Epidermal melanocyte (primary cell): ENCODE results near the gene CPA2.
"Not testable (repeated sequence)": the region's sequence is repeated elsewhere in the genome, so short reads cannot be mapped to it uniquely, and the experiment has no call there.

ENCODE experiments used
- DNase-seq: peaks from one replicate; pipeline ENCODE4 v3.0.0; 2011; ENCODE audit warnings: low spot score; ENCODE audit not compliant: insufficient read length

CPA2 gene

DNA sequence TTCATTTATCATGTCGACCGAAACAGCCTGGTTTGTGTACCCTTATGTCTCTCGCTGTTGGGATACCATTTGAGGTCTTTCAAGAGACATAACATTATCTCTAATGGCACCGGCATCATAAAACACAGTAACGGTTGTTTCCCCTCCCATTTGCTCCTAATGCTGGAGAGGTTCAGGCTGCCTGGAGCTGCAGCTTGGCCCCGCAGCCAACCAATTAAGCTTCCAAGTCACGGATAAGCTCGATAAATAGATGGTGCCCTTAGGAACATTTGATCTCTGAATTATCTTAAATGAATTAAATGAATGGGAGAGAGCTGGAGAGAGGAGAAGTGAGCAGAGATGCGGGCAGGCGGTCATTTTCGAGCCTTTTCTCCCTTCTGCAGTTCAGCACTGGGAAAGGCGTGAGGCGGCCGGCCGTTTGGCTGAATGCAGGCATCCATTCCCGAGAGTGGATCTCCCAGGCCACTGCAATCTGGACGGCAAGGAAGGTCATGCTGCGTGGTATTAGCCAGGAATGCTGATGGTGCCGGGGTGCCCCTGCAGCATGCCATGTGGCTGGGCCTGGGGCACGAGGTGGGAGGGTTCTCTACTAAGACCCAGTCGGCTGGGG is 38.9 kb downstream of the CPA2 start:
- DNase-seq: no peak

DNA sequence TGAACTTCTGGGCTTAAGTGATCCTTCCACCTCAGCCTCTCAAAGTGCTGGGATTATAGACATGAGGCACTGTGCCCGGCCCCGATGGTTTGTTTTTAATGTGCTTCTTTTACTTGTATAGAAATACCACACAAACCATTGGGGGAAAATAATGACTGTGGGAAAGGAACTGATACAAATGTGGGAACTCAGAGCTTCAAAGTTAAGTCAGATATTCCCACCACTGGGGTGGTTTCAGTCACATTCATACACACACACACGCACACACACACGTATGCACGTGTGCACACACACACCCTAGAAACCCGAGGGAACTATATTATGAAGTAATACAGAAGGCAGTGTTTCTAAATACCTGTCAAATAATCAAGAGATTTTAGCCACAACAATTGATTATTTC is 43.3 kb downstream of the CPA2 start:
- no peak for DNase-seq

DNA sequence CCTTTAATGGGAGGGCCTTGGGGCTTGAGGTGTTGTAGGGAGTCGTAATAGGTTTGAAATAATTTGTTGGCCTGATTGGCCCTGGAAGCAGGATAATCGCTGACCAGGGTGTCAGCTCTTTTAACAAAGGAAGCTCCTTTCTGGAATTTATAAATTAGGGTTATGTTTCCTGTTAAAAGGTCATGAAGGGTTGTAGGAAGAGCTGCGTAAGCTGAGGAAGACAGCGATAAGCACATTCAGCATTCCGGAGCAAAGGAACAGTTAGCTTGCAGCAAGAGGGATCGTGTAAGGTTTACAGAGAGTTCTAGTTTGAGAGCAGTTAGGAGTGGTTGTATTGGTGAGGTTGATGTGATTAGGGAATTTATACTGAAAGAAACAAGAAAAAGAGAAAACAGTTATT is 47.6 kb downstream of the CPA2 start:
- DNase-seq: no peak

- DNase-seq: no peak
Measured at GRCh38 chr7:130319541-130319940, 52.9 kb downstream of the CPA2 start.

DNA sequence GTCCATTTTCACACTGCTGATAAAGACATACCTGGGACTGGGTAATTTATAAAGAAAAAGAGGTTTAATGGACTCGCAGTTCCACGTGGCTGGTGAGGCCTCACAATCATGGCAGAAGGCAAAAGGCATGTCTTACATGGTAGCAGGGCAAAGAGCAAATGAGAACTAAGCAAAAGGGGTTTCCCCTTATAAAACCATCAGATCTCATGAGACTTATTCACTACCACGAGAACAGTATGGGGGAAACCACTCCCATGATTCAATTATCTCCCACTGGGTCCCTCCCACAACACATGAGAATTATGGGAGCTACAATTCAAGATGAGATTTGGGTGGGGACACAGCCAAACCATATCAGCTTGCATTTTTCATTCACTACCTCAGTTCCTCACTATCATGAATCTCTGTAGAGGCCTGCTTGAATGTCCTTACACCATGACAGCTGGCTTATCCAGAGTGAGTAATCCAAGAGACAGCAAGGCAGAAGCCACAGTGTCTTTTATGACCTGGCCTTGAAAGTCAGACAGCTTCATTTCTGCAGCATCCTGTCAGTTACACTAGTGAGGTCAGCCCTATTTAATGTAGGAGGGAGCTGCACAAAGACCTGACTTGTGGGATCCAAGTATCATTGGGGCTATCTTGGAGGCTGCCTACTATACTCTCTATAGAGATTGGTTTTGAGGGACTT is 55.0 kb downstream of the CPA2 start:
- not testable (repeated sequence) for DNase-seq

DNA sequence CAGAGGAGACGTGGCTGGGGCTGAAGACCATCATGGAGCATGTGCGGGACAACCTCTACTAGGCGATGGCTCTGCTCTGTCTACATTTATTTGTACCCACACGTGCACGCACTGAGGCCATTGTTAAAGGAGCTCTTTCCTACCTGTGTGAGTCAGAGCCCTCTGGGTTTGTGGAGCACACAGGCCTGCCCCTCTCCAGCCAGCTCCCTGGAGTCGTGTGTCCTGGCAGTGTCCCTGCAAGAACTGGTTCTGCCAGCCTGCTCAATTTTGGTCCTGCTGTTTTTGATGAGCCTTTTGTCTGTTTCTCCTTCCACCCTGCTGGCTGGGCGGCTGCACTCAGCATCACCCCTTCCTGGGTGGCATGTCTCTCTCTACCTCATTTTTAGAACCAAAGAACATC is 56.0 kb downstream of the CPA2 start:
- no peak for DNase-seq

- no peak for DNase-seq
Measured at GRCh38 chr7:130324306-130324943, 57.8 kb downstream of the CPA2 start.

- no peak for DNase-seq
Measured at GRCh38 chr7:130329681-130330080, 63.0 kb downstream of the CPA2 start.

DNA sequence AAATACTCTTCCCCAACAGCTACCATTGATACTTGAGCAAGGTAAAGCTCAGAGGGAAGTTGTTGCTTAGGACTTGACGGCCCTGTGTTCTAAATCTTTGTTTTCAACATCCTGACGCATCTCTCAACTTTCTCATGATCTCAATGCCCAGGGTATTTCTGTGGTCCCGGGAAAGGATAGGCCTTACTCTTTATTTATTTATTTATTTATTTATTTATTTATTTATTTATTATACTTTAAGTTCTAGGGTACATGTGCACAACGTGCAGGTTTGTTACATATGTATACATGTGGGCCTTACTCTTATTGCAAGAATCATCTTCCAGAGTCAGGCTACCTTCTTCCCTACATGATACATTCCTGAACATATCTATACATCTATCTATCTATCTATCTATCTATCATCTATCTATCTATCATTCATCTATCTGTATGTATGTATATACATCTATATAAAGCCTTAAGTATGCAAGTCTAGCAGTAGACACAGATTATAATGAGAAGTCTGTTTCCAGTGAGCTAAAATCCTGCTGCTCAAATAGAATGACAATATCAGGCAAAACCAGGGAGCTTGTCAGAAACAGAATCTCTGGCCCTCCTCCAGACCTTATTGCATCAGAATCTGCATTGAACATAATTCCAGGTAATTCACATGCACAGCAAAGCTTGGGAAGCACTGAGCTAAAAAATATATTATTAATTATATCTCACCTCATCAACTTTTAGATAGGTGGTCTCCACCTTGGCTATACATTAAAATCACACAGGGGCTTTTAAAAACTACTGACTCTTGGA is 65.8 kb downstream of the CPA2 start:
- no peak for DNase-seq

DNA sequence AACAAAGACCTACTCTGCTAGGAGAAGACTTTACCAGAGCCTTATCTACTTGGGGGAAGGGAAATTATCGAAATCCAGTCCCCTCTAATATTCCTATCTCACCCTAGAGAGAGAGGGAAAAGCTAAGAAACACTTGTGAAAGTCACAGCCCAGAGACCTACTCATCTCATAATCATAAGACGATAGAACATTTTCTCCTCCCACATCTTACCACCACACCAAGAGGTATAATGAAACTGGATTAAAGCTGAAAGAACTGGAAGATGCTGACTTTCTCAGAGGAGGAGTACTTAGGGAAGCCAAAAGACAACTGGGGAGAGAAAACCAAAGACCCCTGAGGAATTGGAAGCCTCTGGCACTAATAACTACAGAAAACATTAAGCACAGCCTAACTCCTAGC is 67.2 kb downstream of the CPA2 start:
- no peak for DNase-seq

GRCh38 chr7:130334274-130334673 is 67.6 kb downstream of the CPA2 start:
- no peak for DNase-seq

DNA sequence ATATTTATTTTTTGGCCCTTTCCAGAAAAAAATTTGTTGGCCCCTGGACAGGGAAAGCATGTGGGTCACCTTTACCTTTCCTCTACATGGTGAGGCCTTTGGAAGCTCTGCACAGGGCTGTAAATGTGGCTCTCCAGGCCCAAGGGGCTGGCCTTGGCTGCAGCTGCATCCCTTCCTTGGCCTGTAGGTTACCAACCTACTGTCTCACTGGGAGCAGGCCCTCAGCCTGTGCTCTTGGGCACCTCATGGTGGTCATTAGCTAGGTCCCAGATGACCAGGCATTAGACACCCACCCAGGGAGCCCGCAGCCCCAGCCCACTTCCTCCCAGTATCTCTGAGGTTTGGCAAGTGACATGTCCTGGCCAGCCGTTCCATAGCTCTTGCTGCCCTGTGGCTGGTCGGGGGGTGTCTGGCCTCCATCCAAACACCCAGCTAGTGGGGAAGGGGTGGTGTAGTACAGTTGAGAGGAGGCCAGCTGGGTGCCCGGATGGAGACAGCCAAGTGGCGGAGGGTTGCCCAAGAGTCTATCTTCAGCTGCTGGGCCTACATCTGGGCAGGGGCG is 70.8 kb downstream of the CPA2 start:
- no peak for DNase-seq

DNA sequence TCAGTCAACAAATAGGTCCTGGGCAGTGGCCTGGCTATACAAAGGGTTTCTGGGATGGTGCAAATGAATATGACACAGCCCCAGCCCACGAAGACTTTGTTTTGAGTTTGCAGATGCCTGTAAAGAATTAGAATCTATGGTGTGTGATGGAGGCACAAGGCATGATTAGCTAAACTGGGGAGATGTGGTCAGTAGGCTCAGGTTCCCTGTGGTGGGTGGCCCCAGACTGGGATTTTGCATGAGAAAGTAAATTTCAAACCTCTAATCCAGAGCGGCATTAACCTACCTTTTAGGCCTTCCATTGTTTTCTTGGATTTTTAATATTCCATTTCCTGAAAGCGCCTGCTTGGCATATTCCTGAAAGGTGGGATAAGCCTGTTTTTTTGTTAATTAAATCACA is 71.6 kb downstream of the CPA2 start:
- no peak for DNase-seq
